GM23248 (cell line): Measurements from ENCODE around the gene MEF2B. TPM values are rescaled to one million over a fixed set of nuclear protein-coding genes. Genes with fewer than 3 reads are reported as not detected.

Source experiments
- DNase-seq: peaks from one replicate; pipeline ENCODE4 v3.0.0-alpha.2; 2015
- H2AFZ ChIP-seq: fragments of 200-600 bp; sonication (generic); 2 replicates; pipeline ENCODE4 v1.6.1; 2016; ENCODE audit warnings: antibody characterized with exemption
- H3F3A ChIP-seq: fragments of 200-600 bp; sonication (generic); 2 replicates; pipeline ENCODE4 v1.6.1; 2016; ENCODE audit warnings: mild to moderate bottlenecking, antibody characterized with exemption, mixed run types; ENCODE audit not compliant: insufficient read depth
- H3K27ac ChIP-seq: fragments of 200-600 bp; sonication (generic); 2 replicates; pipeline ENCODE4 v1.5.1; 2016; ENCODE audit warnings: mild to moderate bottlenecking
- H3K27me3 ChIP-seq: fragments of 200-600 bp; sonication (generic); replicated peaks from 2 replicates; pipeline ENCODE4 v1.6.1; 2016; ENCODE audit warnings: mild to moderate bottlenecking; ENCODE audit not compliant: insufficient read depth
- H3K36me3 ChIP-seq: fragments of 200-600 bp; sonication (generic); 2 replicates; pipeline ENCODE4 v1.6.1; 2016; ENCODE audit warnings: low read depth, mild to moderate bottlenecking
- H3K4me1 ChIP-seq: fragments of 200-600 bp; sonication (generic); 2 replicates; pipeline ENCODE4 v1.6.1; 2016; ENCODE audit warnings: mild to moderate bottlenecking; ENCODE audit not compliant: insufficient read depth
- H3K4me2 ChIP-seq: fragments of 200-600 bp; sonication (generic); one replicate; pipeline ENCODE4 v1.6.1; 2016; ENCODE audit warnings: mild to moderate bottlenecking; ENCODE audit not compliant: unreplicated experiment
- H3K4me3 ChIP-seq: fragments of 200-600 bp; sonication (generic); 2 replicates; pipeline ENCODE4 v1.5.1; 2016; ENCODE audit warnings: mild to moderate bottlenecking
- H3K79me2 ChIP-seq: fragments of 200-600 bp; sonication (generic); 2 replicates; pipeline ENCODE4 v1.6.1; 2016; ENCODE audit warnings: mild to moderate bottlenecking; ENCODE audit not compliant: insufficient read depth
- H3K9ac ChIP-seq: fragments of 200-600 bp; sonication (generic); 2 replicates; pipeline ENCODE4 v1.6.1; 2016; ENCODE audit warnings: mild to moderate bottlenecking
- H3K9me2 ChIP-seq: fragments of 200-600 bp; sonication (generic); 2 replicates; pipeline ENCODE4 v1.6.1; 2016; ENCODE audit warnings: mixed run types, mild to moderate bottlenecking, moderate library complexity; ENCODE audit not compliant: insufficient read depth
- H3K9me3 ChIP-seq: fragments of 200-600 bp; sonication (generic); one replicate; pipeline ENCODE4 v1.6.1; 2017; ENCODE audit warnings: low read depth
- H4K20me1 ChIP-seq: fragments of 200-600 bp; sonication (generic); 2 replicates; pipeline ENCODE4 v1.6.0; 2016; ENCODE audit not compliant: insufficient read depth
- EZH2 ChIP-seq: fragments of 200-600 bp; sonication (generic); IDR thresholded peaks from 2 replicates; pipeline ENCODE4 v1.6.1; 2018; ENCODE audit warnings: antibody characterized with exemption, mild to moderate bottlenecking; ENCODE audit not compliant: insufficient read depth, poor library complexity, severe bottlenecking
- EZH2phosphoT487 ChIP-seq: fragments of 200-600 bp; sonication (generic); IDR thresholded peaks from 2 replicates; pipeline ENCODE4 v1.6.1; 2018; ENCODE audit warnings: antibody characterized with exemption, moderate library complexity, mild to moderate bottlenecking, low read depth; ENCODE audit not compliant: insufficient read depth
- WGBS, 2 experiments: methylation state at CpG; one replicate each; pipeline ENCODE4 v1.1.6; 2015 to 2017; ENCODE audit warnings: low lambda C conversion rate in 2 of 2, low coverage in 1 of 2; ENCODE audit errors: missing lambda C conversion rate in 2 of 2; 5-methylcytosine and 5-hydroxymethylcytosine counted together
- in situ Hi-C: fragments of 300-500 bp; cut with MboI; formaldehyde crosslinking; loops from 2 replicates; pipeline ENCODE4 v1.15.0; 2020
- polyA plus RNA-seq: library from polyadenylated mRNA; unstranded; fragments of >200 nt; fragmentation: Nextera tagmentation; extraction: Ambion mirVana; gene quantifications from 2 replicates; pipeline ENCODE4 v1.2.1, GENCODE V29; 2016
- total RNA-seq: library from RNA; depleted of rRNA; stranded (reverse); fragments of >200 nt; shearing (Covaris generic); gene quantifications from 2 replicates; pipeline ENCODE4 v1.2.3, GENCODE V29; 2014

The MEF2B gene
- total and polyA plus RNA-seq, 2 experiments from 2014 or later = 0.20 to 0.22 TPM

- H3K79me2 ChIP-seq = 0 out of 2 replicates have a peak, but pooled peaks cover 7% of the 10 kb centered on the region
- no peak overlapping the region for H3K9ac ChIP-seq
- no peaks in the 10 kb centered on the region for H4K20me1 ChIP-seq
- 0 out of 2 replicates have a peak, but pooled peaks cover 4% of the 10 kb centered on the region for H3F3A ChIP-seq
- H3K4me3 ChIP-seq = no peak overlapping the region
- no peaks in the 10 kb centered on the region for H3K27me3 ChIP-seq
- in situ Hi-C loops = no loop called here
- H3K9me3 ChIP-seq = no peaks in the 10 kb centered on the region
- no peaks in the 10 kb centered on the region for H3K9me2 ChIP-seq
- no peaks in the 10 kb centered on the region for H3K4me1 ChIP-seq
- DNase-seq = no peak
- H3K36me3 ChIP-seq = no peaks in the 10 kb centered on the region
- 84 to 85% methylated on average over 6 of the region's 6 CpGs for WGBS, 2 experiments
- no peak overlapping the region for H3K27ac ChIP-seq
- H3K4me2 ChIP-seq = no peak overlapping the region
- H2AFZ ChIP-seq = no peak overlapping the region
- no peak for TF ChIP-seq EZH2
- TF ChIP-seq EZH2phosphoT487 = no peak
Observed at GRCh38 chr19:19133985-19134384, 36.1 kb downstream of the MEF2B start.

GRCh38 chr19:19132912-19133311, 37.2 kb downstream of the MEF2B start:
- H3K79me2 ChIP-seq = 0 out of 2 replicates have a peak, but pooled peaks cover 7% of the 10 kb centered on the region
- H3K36me3 ChIP-seq = no peaks in the 10 kb centered on the region
- no peaks in the 10 kb centered on the region for H3K27me3 ChIP-seq
- H3K4me3 ChIP-seq = no peak overlapping the region
- H3K4me2 ChIP-seq = no peak overlapping the region
- H3K9me2 ChIP-seq = no peaks in the 10 kb centered on the region
- H2AFZ ChIP-seq = no peak overlapping the region
- in situ Hi-C loops = no loop called here
- no peak overlapping the region for H3K9ac ChIP-seq
- no peaks in the 10 kb centered on the region for H4K20me1 ChIP-seq
- no peak for DNase-seq
- no peaks in the 10 kb centered on the region for H3K4me1 ChIP-seq
- no peak overlapping the region for H3K27ac ChIP-seq
- 85 to 89% methylated on average over 12 of the region's 12 CpGs for WGBS, 2 experiments
- no peak for TF ChIP-seq EZH2phosphoT487
- no peak for TF ChIP-seq EZH2
- H3K9me3 ChIP-seq = no peaks in the 10 kb centered on the region
- H3F3A ChIP-seq = no peaks in the 10 kb centered on the region

- in situ Hi-C loops = no loop called here
- 84 to 89% methylated on average over 3 of the region's 3 CpGs for WGBS, 2 experiments
- 0 out of 2 replicates have a peak, but pooled peaks cover under 1% of the 10 kb centered on the region for H3K79me2 ChIP-seq
- H3K36me3 ChIP-seq = no peaks in the 10 kb centered on the region
- H3K9ac ChIP-seq = no peak overlapping the region
- no peaks in the 10 kb centered on the region for H3K4me1 ChIP-seq
- H2AFZ ChIP-seq = no peak overlapping the region
- TF ChIP-seq EZH2phosphoT487 (no peak), EZH2 (no peak)
- no peaks in the 10 kb centered on the region for H3K9me2 ChIP-seq
- H3K27me3 ChIP-seq = no peaks in the 10 kb centered on the region
- no peak overlapping the region for H3K27ac ChIP-seq
- no peak for DNase-seq
- no peak overlapping the region for H3K4me2 ChIP-seq
- no peaks in the 10 kb centered on the region for H4K20me1 ChIP-seq
- no peak overlapping the region for H3K4me3 ChIP-seq
- H3F3A ChIP-seq = no peaks in the 10 kb centered on the region
- no peaks in the 10 kb centered on the region for H3K9me3 ChIP-seq
Observed at GRCh38 chr19:19131989-19132388, 38.1 kb downstream of the MEF2B start.

- no peak for DNase-seq
- no peak for TF ChIP-seq EZH2phosphoT487
- TF ChIP-seq EZH2 = no peak
- Histone ChIP-seq H4K20me1 (no peaks in the 10 kb centered on the region), H3K27me3 (no peaks in the 10 kb centered on the region), H3K4me3 (no peak overlapping the region), H3K9me3 (no peaks in the 10 kb centered on the region), H3K4me2 (no peak overlapping the region), H3K36me3 (no peaks in the 10 kb centered on the region; the same call in 1 of the 2 replicates), H3K9me2 (no peaks in the 10 kb centered on the region), H3K9ac (no peak overlapping the region), H3F3A (no peaks in the 10 kb centered on the region), H3K79me2 (no peaks in the 10 kb centered on the region), H3K4me1 (no peaks in the 10 kb centered on the region), H3K27ac (no peak overlapping the region), H2AFZ (no peak overlapping the region)
- in situ Hi-C loops = no loop called here
- WGBS, 2 experiments = 96 to 97% methylated on average over 6 of the region's 6 CpGs
Observed at GRCh38 chr19:19126102-19126501, 44.0 kb downstream of the MEF2B start.

GRCh38 chr19:19123386-19123785, 46.7 kb downstream of the MEF2B start:
- Histone ChIP-seq H3F3A (no peaks in the 10 kb centered on the region), H3K4me1 (no peaks in the 10 kb centered on the region), H3K27me3 (no peaks in the 10 kb centered on the region), H2AFZ (no peak overlapping the region), H3K36me3 (no peaks in the 10 kb centered on the region; the same call in 1 of the 2 replicates), H3K27ac (no peak overlapping the region), H3K79me2 (no peaks in the 10 kb centered on the region), H4K20me1 (no peaks in the 10 kb centered on the region), H3K4me2 (no peak overlapping the region), H3K4me3 (no peak overlapping the region), H3K9ac (no peak overlapping the region), H3K9me3 (no peaks in the 10 kb centered on the region), H3K9me2 (no peaks in the 10 kb centered on the region)
- in situ Hi-C loops = no loop called here
- TF ChIP-seq EZH2phosphoT487 (no peak), EZH2 (no peak)
- no peak for DNase-seq
